ENCODE measurements around the gene HLA-DRB5. TPM values are rescaled to one million over a fixed set of nuclear protein-coding genes. Genes with fewer than 3 reads are reported as not detected.
"Not testable (repeated sequence)": the region's sequence is repeated elsewhere in the genome, so short reads cannot be mapped to it uniquely, and the experiment has no call there.

HLA-DRB5 gene
- total RNA-seq (2014; rRNA removed; shearing (Covaris generic)) (not detected in 2 replicates), polyA plus RNA-seq (2016; fragmentation: Nextera tagmentation; extraction: Ambion mirVana) (0.19 TPM in 1 of 2 replicates, not detected in the other)

DNA sequence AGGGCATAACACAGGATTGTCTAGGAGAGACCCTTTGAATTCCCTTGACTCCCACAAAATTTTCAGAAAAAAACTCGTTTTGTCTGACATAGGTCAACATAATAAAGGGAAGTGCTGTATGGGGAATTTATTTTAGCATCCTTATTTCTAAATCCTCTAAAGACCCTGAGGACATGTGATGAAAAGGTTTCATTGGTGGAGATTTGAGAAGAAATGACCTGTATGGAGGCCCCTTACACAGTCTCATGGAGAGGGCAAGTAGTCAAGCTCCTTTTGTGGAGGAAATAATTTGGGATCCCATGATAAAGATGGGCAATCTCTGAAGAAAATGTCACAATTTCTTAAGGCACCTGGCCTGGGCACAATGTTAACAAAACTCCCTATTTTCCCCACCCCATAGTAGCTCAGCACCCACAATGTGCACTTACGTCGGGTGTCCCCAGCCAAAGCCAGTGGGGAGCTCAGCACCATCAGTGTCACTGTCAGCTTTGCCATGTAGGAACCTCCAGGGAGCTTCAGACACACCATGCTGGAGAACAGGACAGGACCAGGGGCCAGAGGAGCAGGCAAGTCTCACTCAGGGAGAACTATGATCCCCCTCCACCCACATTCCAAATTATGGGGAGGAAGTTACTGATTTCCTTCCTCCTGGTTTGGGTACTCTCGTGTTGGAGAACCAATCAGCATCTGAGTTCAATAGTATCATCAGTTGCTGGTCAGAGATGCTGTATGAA lies at the start of gene HLA-DRB5:
TSS of gene HLA-DRB5 (minus strand) at position 591 of the 734 bp plus-strand sequence. CDS start at position 528, 63 bp downstream.
- H3K27ac ChIP-seq: no peak within 1 kb of the TSS
- no peaks in the 10 kb centered on the region for H3K27me3 ChIP-seq (replicated peaks; ENCODE audit: insufficient read depth)
- DNase-seq: no peak
- H3K9me3 ChIP-seq (ENCODE audit: low read depth): no peaks in the 10 kb centered on the region
- TF ChIP-seq EZH2 (IDR thresholded peaks at IDR 0.05; ENCODE audit: insufficient read depth, poor library complexity, severe bottlenecking): no peak
- no peak for TF ChIP-seq EZH2phosphoT487 (IDR thresholded peaks at IDR 0.05; ENCODE audit: insufficient read depth, low read depth)
- H3K9me2 ChIP-seq (ENCODE audit: insufficient read depth): no peaks in the 10 kb centered on the region
- H2AFZ ChIP-seq: no peak within 1 kb of the TSS
- H4K20me1 ChIP-seq (ENCODE audit: insufficient read depth): no peaks in the 10 kb centered on the region
- no peaks in the 10 kb centered on the region for H3K36me3 ChIP-seq (ENCODE audit: low read depth)
- no peak within 1 kb of the TSS for H3K9ac ChIP-seq
- in situ Hi-C loops (cut with MboI): loop anchor here (10.0 kb wide), 1 partner anchor 55 kb away; the partner anchor contains the start of gene HLA-DRB1
- H3F3A ChIP-seq (ENCODE audit: insufficient read depth): no peaks in the 10 kb centered on the region
- no peak within 1 kb of the TSS for H3K4me2 ChIP-seq (ENCODE audit: unreplicated experiment)
- no peaks in the 10 kb centered on the region for H3K4me1 ChIP-seq (ENCODE audit: insufficient read depth)
- H3K79me2 ChIP-seq (ENCODE audit: insufficient read depth): no peaks in the 10 kb centered on the region
- 13 to 19% methylated on average over 2 to 3 of the region's 4 CpGs for WGBS, 2 experiments (ENCODE audit: low coverage in 1 of 2, low lambda C conversion rate in 2 of 2, missing lambda C conversion rate in 2 of 2)
- H3K4me3 ChIP-seq: no peak within 1 kb of the TSS

DNA sequence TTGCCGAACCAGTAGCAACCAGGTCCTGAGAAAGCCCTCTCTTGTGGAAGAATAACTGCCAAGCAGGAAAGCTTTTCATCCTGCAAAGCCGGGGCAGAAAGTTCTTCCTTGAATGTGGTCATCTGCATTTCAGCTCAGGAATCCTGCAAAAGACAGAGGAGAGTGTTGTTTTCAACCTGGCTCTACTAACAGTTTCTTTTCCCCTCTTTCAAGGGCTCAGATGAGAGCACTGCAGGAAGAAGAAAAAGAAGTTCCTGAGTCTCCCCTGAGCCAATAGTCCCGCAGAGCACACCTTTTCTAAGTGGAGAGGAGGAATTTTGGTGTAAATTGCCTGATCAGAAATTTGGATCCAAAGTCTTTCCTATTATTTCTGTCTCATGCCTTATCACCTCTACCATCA lies 48.9 kb upstream of the HLA-DRB5 start:
- Histone ChIP-seq H3K79me2 (ENCODE audit: insufficient read depth) (no peaks in the 10 kb centered on the region), H3K9me3 (ENCODE audit: low read depth) (no peaks in the 10 kb centered on the region), H4K20me1 (ENCODE audit: insufficient read depth) (no peaks in the 10 kb centered on the region), H3K9ac (no peak overlapping the region), H3K4me1 (ENCODE audit: insufficient read depth) (no peaks in the 10 kb centered on the region), H3K36me3 (ENCODE audit: low read depth) (no peaks in the 10 kb centered on the region), H2AFZ (no peak overlapping the region), H3K27me3 (replicated peaks; ENCODE audit: insufficient read depth) (no peaks in the 10 kb centered on the region), H3F3A (ENCODE audit: insufficient read depth) (no peaks in the 10 kb centered on the region), H3K27ac (no peak overlapping the region), H3K4me2 (ENCODE audit: unreplicated experiment) (no peak overlapping the region), H3K9me2 (ENCODE audit: insufficient read depth) (no peaks in the 10 kb centered on the region), H3K4me3 (no peak overlapping the region)
- TF ChIP-seq EZH2 (IDR thresholded peaks at IDR 0.05; ENCODE audit: insufficient read depth, poor library complexity, severe bottlenecking) (no peak), EZH2phosphoT487 (IDR thresholded peaks at IDR 0.05; ENCODE audit: insufficient read depth, low read depth) (no peak)
- in situ Hi-C loops (cut with MboI): no loop called here
- 0 to 2% methylated on average over 3 of the region's 3 CpGs for WGBS, 2 experiments (ENCODE audit: low coverage in 1 of 2, low lambda C conversion rate in 2 of 2, missing lambda C conversion rate in 2 of 2)
- DNase-seq: no peak

DNA sequence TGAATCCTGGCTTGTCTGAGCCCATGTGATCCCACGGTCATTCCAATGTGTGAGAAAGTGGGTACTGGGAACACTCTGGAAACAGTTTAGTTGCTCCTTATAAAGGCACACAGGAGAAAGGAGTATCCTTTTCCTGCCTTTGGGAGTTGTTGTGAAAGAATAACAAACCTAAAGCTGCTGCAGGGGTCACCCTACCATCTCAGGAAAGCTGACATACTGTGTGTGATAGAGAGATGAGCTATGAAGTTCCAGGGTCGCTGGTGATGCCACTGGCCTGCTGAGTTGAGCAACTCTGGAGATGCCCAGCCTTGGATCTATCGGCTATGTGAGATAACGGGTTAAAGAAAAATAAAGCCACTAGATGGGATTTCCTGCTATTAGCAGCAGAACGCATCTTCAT lies 47.4 kb upstream of the HLA-DRB5 start:
- DNase-seq; H3K9ac ChIP-seq; H2AFZ ChIP-seq; H3K27me3 ChIP-seq (replicated peaks; ENCODE audit: insufficient read depth); in situ Hi-C loops (cut with MboI); H4K20me1 ChIP-seq (ENCODE audit: insufficient read depth); H3K4me1 ChIP-seq (ENCODE audit: insufficient read depth); H3F3A ChIP-seq (ENCODE audit: insufficient read depth); H3K9me2 ChIP-seq (ENCODE audit: insufficient read depth); H3K79me2 ChIP-seq (ENCODE audit: insufficient read depth); H3K4me3 ChIP-seq; H3K27ac ChIP-seq; H3K9me3 ChIP-seq (ENCODE audit: low read depth); H3K36me3 ChIP-seq (ENCODE audit: low read depth); H3K4me2 ChIP-seq (ENCODE audit: unreplicated experiment): not testable (repeated sequence)
- 12 to 14% methylated on average over 5 of the region's 5 CpGs for WGBS, 2 experiments (ENCODE audit: low coverage in 1 of 2, low lambda C conversion rate in 2 of 2, missing lambda C conversion rate in 2 of 2)

DNA sequence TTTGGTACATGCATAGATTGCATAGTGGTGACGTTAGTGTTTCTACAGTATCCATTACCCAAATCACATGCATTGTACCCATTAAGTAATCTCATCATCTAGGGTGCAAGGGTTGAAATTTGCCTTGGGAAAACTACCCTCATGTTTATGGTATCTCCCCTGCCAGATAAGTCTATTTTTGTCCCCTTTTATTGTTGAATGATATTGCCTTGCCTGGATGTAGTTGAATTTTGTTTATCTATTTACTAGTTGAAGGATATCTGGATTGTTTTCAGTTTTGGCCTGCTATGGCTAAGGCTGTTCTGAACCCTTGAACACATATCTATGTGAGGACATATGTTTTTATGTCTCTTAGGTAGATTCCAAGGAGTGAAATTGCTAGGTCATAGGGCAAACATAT lies 46.2 kb upstream of the HLA-DRB5 start:
- no peaks in the 10 kb centered on the region for H3F3A ChIP-seq (ENCODE audit: insufficient read depth)
- no peak overlapping the region for H2AFZ ChIP-seq
- no peaks in the 10 kb centered on the region for H3K9me3 ChIP-seq (ENCODE audit: low read depth)
- DNase-seq: no peak
- no peaks in the 10 kb centered on the region for H3K27me3 ChIP-seq (replicated peaks; ENCODE audit: insufficient read depth)
- H3K9ac ChIP-seq: no peak overlapping the region
- TF ChIP-seq EZH2phosphoT487 (IDR thresholded peaks at IDR 0.05; ENCODE audit: insufficient read depth, low read depth) (no peak), EZH2 (IDR thresholded peaks at IDR 0.05; ENCODE audit: insufficient read depth, poor library complexity, severe bottlenecking) (no peak)
- H3K4me2 ChIP-seq (ENCODE audit: unreplicated experiment): no peak overlapping the region
- H4K20me1 ChIP-seq (ENCODE audit: insufficient read depth): no peaks in the 10 kb centered on the region
- no peaks in the 10 kb centered on the region for H3K79me2 ChIP-seq (ENCODE audit: insufficient read depth)
- no peak overlapping the region for H3K4me3 ChIP-seq
- 26% methylated on average over 1 of the region's 1 CpG for WGBS, 2 experiments (ENCODE audit: low coverage in 1 of 2, low lambda C conversion rate in 2 of 2, missing lambda C conversion rate in 2 of 2)
- in situ Hi-C loops (cut with MboI): no loop called here
- no peaks in the 10 kb centered on the region for H3K4me1 ChIP-seq (ENCODE audit: insufficient read depth)
- H3K36me3 ChIP-seq (ENCODE audit: low read depth): no peaks in the 10 kb centered on the region
- H3K9me2 ChIP-seq (ENCODE audit: insufficient read depth): no peaks in the 10 kb centered on the region
- H3K27ac ChIP-seq: no peak overlapping the region
